ENCODE measurements around the gene HERC6.

DNA sequence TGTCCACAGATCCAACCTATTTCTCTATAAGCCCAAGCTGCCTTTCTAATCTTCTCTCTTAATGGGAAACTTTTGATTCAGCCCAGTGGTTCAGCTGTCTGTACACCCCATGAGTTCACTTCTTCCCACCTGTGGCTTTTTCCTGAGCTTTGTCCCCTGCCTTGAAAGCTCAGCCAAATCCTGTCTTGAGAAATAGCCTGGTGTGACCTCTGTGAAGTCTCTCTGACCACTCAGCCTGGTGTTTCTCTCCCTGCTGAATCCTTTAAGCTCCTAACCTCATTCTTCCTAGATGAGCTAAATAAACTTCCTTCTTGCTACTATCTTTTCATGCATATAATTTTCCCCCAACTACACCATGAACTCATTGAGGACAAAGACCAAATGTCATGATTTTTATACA lies 63.0 kb downstream of the HERC6 start:
- TF ChIP-seq, protein P1, sequence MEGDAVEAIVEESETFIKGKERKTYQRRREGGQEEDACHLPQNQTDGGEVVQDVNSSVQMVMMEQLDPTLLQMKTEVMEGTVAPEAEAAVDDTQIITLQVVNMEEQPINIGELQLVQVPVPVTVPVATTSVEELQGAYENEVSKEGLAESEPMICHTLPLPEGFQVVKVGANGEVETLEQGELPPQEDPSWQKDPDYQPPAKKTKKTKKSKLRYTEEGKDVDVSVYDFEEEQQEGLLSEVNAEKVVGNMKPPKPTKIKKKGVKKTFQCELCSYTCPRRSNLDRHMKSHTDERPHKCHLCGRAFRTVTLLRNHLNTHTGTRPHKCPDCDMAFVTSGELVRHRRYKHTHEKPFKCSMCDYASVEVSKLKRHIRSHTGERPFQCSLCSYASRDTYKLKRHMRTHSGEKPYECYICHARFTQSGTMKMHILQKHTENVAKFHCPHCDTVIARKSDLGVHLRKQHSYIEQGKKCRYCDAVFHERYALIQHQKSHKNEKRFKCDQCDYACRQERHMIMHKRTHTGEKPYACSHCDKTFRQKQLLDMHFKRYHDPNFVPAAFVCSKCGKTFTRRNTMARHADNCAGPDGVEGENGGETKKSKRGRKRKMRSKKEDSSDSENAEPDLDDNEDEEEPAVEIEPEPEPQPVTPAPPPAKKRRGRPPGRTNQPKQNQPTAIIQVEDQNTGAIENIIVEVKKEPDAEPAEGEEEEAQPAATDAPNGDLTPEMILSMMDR (IDR thresholded peaks at IDR 0.05; ENCODE audit: insufficient read depth, low read length): no peak
- TF ChIP-seq POLR2AphosphoS5 (IDR thresholded peaks at IDR 0.05; ENCODE audit: low read depth): no peak

All from HL-60 (cell line).